Kasumi-1 (cell line): Measurements from ENCODE around the gene SYPL1.

ENCODE experiments used
- DNase-seq, 2 experiments: peaks; one replicate each; lab custom pipeline; 2025; lab: John Stamatoyannopoulos, UW

The SYPL1 gene

DNA sequence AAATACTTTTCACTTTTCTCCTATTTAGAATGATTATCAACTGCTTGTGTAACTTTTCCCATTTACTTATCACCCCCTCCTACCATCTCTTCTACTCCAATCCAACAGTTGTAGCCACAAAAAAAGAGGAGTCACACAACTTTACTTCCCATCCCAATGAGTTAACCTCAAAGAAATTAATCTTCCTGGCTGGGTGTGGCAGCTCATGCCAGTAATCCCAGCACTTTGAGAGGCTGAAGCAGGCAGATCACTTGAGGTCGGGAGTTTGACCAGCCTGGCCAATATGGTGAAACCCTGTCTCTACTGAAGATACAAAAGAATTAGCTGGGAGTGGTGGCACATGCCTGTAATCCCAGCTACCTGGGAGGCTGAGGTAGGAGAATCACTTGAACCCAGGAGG lies 19.9 kb downstream of the SYPL1 start:
- DNase-seq, result no peak

DNA sequence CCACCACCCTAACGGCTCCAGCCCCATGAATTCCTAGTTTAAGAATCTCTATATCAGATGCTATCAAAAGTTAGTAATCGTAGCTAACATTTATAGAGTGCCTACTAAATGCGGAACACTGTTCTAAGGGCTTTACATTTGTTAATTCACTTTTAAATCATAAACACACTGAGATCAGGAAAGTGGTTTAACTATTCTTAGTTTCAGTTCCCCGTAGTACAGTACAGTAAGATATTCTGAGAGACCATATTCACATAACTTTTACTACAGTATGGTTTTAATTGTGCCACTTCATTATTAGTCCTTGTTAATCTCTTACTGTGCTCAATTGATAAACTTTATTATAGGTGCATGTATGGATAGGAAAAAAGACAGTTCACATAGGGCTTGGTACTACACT lies 22.5 kb downstream of the SYPL1 start:
- DNase-seq, result no peak

DNA sequence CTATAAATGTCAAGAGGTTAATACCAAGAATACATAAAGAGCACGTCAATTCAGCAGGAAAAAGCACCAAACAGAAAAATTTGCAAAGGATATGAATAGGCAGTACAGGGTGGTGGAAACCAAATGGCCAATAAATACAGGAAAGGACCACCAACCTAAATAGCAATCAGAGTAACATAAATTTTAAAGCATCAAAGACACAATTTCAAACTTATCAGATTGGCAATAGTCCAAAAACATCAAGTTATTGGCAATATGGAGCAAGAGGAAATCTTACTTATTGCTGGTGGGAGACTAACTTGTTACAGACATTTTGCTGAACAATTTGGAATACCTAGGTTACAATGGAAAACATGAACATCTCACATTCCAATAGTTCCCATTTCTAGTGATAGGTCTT lies 24.1 kb downstream of the SYPL1 start:
- DNase-seq, result no peak

DNA sequence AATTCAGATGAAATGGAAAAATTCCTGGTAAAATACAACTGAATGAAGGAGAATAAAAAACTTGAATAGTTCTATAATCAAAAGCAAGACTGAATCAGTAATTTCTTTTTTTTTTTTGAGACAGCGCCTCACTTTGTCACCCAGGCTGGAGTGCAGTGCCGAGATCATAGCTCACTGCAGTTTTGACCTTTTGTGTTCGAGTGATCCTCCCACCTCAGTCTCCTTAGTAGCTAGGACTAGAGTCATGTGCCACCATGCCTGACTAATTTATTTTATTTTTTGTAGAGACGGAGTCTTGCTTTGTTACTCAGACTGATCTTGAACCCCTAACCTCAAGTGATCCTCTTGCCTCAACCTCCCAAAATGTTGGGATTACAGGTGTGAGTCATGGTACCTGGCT lies 26.1 kb downstream of the SYPL1 start:
- no peak for DNase-seq

DNA sequence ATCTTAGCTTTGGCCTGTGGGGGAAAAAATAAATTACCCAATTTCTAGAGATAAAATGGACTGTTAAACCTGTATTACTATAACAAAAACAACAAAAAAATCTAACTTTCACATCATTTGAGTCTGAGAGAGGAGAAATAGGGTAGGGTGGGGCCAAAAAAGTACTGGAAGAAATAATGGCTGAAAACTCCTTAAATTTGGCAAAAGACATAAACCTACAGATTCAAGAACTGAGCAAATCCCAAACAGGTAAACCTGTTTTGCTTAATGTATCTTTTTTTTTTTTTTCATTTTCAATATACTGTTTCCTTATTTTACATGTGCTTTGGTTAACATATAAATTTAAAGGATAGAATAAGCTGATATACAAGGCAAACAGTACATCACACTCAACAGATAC lies 27.1 kb downstream of the SYPL1 start:
- DNase-seq, result no peak

DNA sequence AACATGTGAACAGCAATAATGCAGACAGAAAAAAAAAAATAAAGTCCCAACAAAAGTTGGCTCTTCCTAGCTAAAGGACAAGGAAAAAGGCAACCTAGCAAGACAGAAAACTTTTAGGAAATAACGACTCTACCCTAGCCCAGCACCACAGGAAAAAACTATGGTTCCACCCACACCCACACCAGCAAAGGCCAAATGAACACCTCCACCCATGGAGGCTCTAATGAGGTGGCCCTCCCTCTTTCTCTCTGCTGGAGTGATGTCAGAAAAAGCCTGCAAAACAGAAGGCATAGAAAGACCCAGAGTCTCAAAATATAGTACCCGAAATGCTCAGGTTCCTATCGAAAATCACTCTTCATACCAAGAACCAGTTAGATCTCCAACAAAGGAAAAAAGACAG lies 28.4 kb downstream of the SYPL1 start:
- no peak for DNase-seq

DNA sequence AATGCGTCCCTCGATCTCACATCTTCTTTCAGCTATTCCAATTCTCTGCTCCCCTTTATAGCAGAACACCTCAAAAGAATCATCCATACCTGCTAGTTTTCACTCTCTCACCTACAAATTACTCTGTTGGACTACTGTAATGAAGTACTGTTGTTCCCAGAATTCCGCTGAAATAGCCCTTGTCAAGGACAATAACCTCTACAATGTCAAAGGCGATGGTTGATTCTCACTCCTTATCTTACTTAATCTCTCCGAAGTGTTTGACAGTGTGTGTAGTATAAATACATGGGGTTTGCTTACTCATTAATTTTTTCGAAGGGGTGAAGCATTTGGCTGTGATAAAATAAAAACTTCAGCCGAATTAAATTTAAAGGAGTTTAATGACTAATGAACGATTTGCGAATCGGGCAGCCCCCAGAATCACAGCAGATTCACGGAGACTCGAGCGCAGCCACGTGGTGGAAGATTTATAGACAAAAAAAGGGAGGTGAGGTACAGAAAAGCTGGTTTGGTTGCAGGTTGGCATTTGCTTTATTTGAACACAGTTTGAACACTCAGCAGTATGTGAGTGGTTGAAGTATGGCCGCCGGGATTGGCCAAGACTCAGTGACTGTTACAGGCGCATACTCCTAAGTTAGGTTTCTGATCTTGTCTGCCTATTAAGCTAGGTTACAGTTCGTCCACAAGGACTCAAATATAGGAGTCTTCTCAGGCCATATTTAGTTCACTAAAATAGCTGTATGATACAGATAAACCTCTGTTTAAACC lies 29.8 kb downstream of the SYPL1 start:
- DNase-seq, result no peak

DNA sequence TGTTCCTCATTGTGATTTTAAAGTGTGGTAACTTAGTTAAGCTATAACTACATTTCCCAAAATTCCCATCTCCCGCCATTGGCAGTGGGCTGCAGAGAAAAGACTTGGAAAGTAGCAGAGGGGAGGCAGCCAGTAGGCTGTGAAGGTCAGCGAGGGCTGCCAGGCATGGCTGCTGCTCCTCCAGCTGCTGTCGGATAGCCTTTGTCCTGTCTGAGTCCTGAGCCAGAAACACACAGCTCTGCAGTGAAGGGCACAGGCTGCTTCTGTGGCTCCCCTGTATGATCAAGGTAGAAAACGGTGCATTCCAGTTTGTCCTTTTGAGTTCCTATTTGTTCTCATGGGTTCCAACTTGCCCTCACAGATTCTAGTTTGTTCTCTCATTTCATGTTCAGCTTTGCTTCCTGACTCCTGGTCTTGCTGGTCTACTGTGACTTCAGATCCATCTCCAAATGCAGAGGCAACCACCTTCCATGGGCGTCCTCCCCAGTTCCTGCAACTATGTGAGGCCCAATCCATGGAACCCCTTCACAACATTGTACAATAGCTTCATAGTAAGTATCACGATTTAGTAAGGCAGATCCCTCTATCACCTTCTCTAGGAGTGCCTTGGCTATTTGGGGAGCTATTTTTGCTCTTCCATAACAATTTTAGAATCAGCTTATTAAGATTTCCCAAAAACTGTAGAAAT lies 31.7 kb downstream of the SYPL1 start:
- no peak for DNase-seq

DNA sequence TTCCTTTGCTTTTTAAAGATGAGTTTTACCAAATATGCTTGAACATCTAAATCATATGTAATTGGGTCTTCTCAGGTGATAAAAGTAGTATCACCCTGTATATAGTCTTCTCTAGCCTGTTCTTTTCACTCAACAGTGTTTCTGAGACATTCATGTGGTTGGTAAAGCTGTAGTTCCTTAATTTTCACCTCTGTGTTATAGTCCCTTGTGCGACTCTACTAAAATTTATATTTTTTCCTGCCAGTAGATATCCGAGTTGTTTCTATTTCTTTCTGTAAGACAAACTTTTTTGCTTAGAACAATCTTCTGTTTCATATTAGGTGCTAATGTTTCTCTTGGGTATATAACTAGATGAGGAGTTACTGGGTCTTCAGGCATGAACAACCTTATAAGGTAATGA lies 35.6 kb downstream of the SYPL1 start:
- peak in 1 of 2 experiments; percentile 6 for DNase-seq

DNA sequence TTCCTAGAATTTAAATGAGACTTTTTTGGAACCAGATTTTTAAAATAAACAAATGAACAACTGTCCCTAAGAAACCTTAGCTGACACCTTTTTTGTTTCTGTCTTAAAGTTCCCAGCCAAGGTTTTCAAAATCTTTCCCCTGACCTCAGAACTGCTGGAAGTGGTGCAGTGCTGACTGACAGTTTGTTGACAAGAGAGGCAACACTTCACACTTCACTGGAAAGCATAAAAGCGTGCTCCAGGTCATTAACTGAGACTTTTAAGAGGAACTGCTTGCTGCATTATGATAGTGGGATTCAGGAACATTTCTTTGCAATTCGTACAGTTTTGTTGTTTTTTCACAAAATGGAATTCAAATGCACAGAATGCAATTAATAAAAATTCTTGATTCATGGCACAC lies 36.2 kb downstream of the SYPL1 start:
- DNase-seq, result no peak

DNA sequence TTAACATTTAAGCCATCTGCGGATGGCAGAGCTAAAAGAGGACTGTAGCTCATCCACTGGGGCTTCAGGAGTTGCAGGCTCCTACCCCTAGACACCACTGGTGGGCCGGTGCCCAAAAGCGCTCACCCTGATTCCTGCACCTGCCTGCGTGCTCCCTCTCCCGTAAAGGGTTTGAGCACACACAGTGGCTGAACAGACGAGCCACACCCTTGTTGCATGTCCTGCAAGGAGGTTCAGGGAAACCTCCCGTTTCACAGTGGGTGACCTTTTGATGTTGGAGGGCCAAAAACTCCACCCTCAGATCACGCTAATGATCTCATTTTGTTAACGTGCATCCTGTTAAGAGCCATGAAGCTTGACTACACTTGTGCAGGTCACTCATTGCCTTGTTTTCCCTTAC lies 37.9 kb downstream of the SYPL1 start:
- no peak for DNase-seq

DNA sequence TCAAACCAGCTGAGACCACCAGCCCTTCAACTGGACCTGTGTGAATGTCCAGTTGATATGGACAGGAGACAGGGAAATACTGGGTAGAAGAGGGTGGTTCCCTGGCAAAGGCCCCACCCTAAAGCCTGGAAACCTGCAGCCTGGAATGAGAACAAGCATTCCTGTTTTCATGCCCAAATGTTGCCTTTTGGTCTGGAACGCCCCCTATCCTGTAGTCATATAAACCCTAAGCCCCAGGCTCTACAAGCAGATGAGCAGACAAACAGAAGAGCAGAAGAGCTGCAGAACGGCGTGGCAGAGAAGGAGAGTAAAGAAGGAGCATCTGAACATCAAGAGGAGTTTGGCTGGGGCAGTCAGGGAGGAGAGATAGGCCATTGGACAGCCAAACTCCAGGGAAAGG lies 38.4 kb downstream of the SYPL1 start:
- no peak for DNase-seq

DNA sequence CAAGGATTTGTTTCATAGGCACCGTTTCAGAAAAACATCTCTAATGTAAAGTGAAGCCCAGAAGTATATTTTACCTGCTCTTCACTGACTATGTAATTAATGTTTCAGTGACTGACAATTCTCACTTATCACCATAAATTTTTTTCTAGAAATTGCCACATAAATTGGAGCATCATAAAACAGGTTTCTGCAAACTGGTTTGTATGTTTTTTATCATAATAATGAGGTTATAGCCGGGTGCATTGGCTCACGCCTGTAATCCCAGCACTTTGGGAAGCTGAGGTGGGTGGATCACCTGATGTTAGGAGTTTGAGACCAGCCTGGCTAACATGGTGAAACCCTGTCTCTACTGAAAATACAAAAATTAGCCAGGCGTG lies 39.4 kb downstream of the SYPL1 start:
- DNase-seq, result no peak

DNA sequence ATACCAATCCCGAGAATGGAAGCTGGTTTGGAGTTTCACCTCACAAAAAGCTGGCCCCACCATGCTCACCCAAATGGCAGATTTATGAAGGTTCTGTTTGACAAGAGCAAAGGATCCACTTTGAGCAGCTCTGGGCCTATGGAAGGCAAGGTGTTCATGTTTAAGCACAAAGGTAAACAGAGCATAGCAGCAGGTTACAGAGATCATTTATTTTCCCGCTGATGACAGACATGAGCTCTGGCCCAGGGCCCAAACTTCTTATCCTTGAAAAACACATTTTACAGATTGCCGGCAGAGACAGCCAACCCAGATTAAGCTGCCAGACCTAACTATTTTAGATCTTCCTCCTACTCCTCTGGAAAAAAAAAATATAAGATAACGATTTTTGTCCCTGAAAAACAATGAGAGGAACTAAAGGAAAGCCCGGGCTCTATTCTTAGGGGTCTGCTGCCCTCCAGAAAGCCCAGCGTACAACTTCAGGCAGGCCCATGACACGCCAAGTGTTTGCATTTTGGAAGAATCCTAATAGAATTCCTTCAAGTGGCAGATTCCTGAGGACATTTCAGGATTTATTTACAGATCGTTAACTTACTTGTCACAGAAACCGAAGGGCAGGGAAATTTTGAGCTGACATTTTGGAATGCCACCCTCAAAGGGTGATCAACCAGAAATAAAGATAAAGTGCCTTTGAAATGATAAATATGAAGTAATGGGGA lies 40.0 kb downstream of the SYPL1 start:
- DNase-seq, result peak; percentile 50 to 66

DNA sequence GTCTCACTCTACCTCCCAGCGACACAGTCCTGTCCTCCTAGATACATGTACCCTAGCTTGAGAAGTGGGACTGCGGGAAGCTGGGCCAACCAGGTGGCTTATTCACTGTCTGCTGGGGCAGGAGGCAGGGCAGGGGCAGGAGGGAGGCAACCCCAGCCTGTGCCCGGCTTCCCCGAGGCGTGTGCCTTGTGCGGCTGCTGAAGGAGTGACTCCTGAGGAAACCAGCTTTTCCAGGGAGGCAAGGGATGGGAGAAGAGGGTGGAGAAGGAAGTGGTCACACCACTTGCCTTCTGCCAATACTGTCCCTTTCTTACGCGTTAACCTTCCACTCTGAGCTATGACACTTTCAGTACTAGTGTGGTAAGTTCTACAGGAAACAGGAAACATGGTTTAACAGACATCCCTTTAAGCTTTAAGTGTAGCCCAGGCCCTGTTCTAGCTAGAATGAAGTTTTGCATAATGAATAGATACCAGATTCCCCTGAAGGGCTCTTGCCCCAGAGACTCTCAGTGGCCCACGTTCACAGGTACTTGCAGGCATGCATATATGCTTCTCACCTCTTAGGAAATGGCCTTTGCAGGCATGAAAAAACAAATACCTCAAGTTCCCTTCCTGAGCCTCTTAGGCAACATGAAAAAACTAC lies 40.6 kb downstream of the SYPL1 start:
- peak; percentile 100 for DNase-seq

DNA sequence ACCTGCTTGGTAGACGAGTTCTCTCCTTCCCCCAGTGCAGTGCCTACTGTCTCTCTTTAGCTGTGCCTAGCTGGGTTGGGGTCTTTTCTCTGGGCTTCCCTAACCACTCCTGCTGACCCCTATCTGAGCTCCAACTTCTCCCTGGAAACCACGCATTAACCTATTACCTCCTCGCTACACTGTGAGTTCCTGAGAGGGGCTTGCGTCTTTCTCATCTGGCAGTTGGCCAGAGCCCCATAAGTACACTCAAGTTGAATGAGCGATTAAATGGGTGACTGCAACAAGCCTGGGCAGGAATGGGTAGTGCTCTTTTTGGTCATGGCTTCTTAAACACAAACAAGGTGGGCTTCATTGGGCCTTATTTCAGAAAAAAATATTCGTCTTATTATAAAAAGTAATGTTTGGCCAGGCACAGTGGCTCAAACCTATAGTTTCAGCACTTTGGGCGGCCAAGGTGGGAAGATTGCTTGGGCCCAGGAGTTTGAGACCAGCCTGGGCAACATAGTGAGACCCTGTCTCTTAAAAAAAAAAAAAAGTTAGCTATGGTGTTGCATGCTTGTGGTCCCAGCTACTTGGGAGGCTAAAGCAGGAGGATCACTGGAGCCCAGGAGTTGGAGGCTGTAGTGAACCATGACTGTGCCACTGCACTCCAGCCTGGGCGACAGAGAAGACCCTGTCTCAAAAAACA lies 41.4 kb downstream of the SYPL1 start:
- no peak for DNase-seq

DNA sequence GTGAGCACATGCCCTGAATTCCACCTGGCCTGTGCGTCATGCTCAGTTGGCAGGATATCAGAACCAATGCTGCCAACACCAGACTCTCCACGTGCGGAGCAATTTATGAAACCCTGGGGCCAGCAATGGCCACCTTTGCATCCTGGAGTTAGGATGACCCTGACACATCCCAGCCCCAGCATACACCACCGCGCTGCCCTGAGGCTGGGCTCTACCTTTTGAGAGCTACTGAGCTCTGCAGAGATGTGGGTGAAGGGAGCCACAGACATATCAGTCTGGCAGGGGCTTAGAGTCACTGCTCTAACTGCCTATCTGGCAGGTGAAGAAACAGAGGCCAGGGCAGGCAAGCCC lies 41.9 kb downstream of the SYPL1 start:
- DNase-seq, result no peak

DNA sequence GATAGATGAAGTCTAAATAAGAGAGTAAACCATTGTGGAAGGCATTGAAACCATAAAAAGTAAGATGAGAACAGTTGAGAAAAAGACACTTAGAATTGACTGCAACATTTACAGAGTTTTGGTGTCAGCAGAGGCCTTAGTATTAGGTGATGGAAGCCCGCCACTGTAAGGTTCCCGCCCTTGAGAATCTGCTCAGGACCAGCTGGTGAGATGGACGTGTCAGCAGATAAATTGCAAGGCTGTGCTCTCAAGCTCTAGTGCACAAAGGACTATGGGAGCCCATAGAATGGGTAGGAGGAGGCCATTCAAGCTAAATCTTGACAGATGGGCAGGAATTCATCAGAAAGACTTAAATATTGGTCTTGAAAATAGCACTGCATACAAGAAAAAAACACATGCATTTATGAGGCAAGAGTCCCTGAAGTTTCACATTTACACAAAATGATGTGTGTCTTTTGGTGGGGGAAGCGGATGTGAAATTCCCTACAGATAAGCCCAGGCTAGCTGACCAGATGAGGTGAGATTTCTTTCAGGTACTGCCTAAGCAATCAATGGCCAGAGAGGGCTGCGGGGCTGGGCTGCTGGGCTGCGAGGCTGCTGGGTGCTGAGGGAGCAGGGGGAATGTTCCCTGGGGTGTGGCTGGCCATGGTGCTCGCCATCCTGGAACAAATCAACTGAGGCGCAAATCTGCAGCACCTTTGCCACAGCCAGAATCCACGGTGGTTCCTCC lies 42.5 kb downstream of the SYPL1 start:
- DNase-seq, result no peak

DNA sequence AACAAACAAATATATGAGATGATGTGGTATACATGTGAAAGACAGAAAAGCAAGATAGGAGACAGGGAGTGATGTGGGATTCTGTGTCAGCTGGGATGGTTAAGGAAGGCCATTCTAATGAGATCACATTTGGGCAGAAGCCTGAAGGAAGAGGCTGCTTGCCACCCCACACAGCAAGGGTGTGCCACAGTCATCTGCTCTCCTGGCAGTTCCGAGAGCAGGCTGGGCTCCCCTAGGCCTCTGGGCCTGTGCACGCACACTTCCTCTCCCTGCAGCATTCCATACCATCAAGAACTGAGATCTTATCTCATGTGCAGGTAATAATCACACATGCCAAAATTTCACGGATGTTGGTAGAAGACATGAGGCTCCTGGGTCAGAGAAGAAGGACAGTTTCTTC lies 43.1 kb downstream of the SYPL1 start:
- no peak for DNase-seq

DNA sequence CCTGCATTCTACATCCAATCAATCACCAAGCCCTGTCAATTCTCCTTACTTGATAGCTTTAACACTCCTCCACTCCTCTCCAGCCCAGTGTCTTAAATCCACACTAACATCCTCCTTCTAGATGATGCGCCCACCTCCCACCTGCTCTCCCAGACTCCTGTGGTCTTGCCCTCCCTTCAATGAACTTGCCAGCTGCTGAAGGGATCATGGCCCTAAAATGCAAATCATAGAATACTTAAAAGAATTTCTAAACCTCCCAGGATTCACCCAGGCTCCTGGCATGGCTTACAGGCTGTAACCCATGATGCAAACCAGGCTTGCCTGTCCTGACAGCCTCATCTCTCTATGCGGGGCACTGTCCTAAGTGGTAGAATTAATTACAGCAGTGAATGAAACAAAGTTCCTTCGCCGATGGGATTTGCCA lies 43.6 kb downstream of the SYPL1 start:
- no peak for DNase-seq

DNA sequence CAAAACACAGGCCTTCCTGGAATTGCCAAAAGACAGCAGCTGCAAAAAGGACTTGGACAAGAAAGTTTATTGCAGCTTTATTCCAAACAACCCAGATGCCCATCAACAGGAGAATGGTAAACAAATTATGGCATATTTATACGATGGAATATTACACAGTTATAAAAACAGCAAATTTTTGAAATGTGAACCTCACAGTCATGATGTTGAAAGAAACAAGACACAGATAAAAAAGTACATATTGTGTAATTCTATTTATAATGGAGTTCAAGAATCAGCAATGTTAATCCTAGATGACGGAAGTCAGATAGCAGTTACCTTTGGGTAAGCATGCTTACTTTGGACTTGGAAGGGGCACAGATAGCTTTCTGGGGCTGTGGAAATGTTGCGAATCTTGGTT lies 44.4 kb downstream of the SYPL1 start:
- no peak for DNase-seq
